ENCODE results near the gene CREB3L1. TPM values are rescaled to one million over a fixed set of nuclear protein-coding genes. Genes with fewer than 3 reads are reported as not detected.
"Not testable (repeated sequence)": the region's sequence is repeated elsewhere in the genome, so short reads cannot be mapped to it uniquely, and the experiment has no call there.

The CREB3L1 gene
- total and polyA plus RNA-seq, 7 donors = 0.66 to 63.1 (median 7.2) TPM

- Histone ChIP-seq H3K36me3 (no peaks in the 10 kb centered on the region), H3K27me3 (no peaks in the 10 kb centered on the region), H3K4me3 (no peak overlapping the region), H3K9me3 (no peaks in the 10 kb centered on the region), H3K4me1 (peaks cover 0 to 10% (median 0%) of the 10 kb centered on the region in 4 donors), H3K27ac (no peak overlapping the region)
- TF ChIP-seq EP300 (IDR thresholded peaks at IDR 0.05) (no peak), POLR2AphosphoS5 (IDR thresholded peaks at IDR 0.05) (no peak), POLR2A (IDR thresholded peaks at IDR 0.05) (no peak), CTCF (IDR thresholded peaks at IDR 0.05) (no peak)
- intact Hi-C loops (cut with DNase I) = no loop called here
- no peak for DNase-seq
- 17 to 65% methylated on average over 9 of the region's 9 CpGs for WGBS, 2 donors
These were observed 23.4 kb upstream of the CREB3L1 start for GRCh38 chr11:46254133-46254491.

- no peaks in the 10 kb centered on the region for H3K4me1 ChIP-seq
- H3K27ac ChIP-seq = no peak overlapping the region
- no peak for DNase-seq
- WGBS, 2 donors = 94 to 97% methylated on average over 3 of the region's 3 CpGs
- H3K27me3 ChIP-seq = no peaks in the 10 kb centered on the region
- H3K36me3 ChIP-seq = no peaks in the 10 kb centered on the region
- intact Hi-C loops (cut with DNase I) = no loop called here
- no peaks in the 10 kb centered on the region for H3K9me3 ChIP-seq
- H3K4me3 ChIP-seq = no peak overlapping the region
- TF ChIP-seq CTCF (IDR thresholded peaks at IDR 0.05) (no peak), POLR2AphosphoS5 (IDR thresholded peaks at IDR 0.05) (no peak), EP300 (IDR thresholded peaks at IDR 0.05) (no peak), POLR2A (IDR thresholded peaks at IDR 0.05) (no peak)
These were observed 20.9 kb upstream of the CREB3L1 start for GRCh38 chr11:46256540-46257001.

GRCh38 chr11:46259347-46259746, 18.1 kb upstream of the CREB3L1 start:
- H3K27ac ChIP-seq; H3K4me3 ChIP-seq; DNase-seq; H3K27me3 ChIP-seq; H3K9me3 ChIP-seq; H3K4me1 ChIP-seq; intact Hi-C loops (cut with DNase I); H3K36me3 ChIP-seq: not testable (repeated sequence)
- WGBS, 2 donors = 83 to 93% methylated on average over 5 of the region's 5 CpGs

GRCh38 chr11:46259971-46260560, 17.4 kb upstream of the CREB3L1 start:
- WGBS, 2 donors = 78 to 86% methylated on average over 10 of the region's 10 CpGs
- H3K4me1 ChIP-seq = no peaks in the 10 kb centered on the region
- no peaks in the 10 kb centered on the region for H3K9me3 ChIP-seq
- TF ChIP-seq EP300 (IDR thresholded peaks at IDR 0.05) (no peak), POLR2A (IDR thresholded peaks at IDR 0.05) (no peak), CTCF (IDR thresholded peaks at IDR 0.05) (no peak), POLR2AphosphoS5 (IDR thresholded peaks at IDR 0.05) (no peak)
- H3K27me3 ChIP-seq = no peaks in the 10 kb centered on the region
- intact Hi-C loops (cut with DNase I) = no loop called here
- no peak overlapping the region for H3K4me3 ChIP-seq
- DNase-seq = no peak
- H3K27ac ChIP-seq = no peak overlapping the region
- no peaks in the 10 kb centered on the region for H3K36me3 ChIP-seq

GRCh38 chr11:46263120-46263519, 14.3 kb upstream of the CREB3L1 start:
- intact Hi-C loops (cut with DNase I) = no loop called here
- Histone ChIP-seq H3K36me3 (no peaks in the 10 kb centered on the region), H3K9me3 (no peaks in the 10 kb centered on the region), H3K27me3 (no peaks in the 10 kb centered on the region), H3K4me3 (no peak overlapping the region), H3K27ac (no peak overlapping the region), H3K4me1 (no peaks in the 10 kb centered on the region)
- DNase-seq = no peak
- WGBS, 2 donors = 92% methylated on average over 3 of the region's 3 CpGs
- no peak for TF ChIP-seq CTCF (IDR thresholded peaks at IDR 0.05)

Data from sigmoid colon (tissue), 7 donors.